ENCODE data around the gene RPH3AL. TPM values are rescaled to one million over a fixed set of nuclear protein-coding genes. Genes with fewer than 3 reads are reported as not detected.
A peak's percentile ranks its signal among the peaks of the same experiment; 100 is the strongest.
"Not testable (repeated sequence)": the region's sequence is repeated elsewhere in the genome, so short reads cannot be mapped to it uniquely, and the experiment has no call there.

The RPH3AL gene
- total RNA-seq, 1 experiment from 2014 or later: 2.8 TPM

- Histone ChIP-seq H3K4me3 (ENCODE audit: insufficient read depth, low read depth, low read length) (no peak overlapping the region), H3K27me3 (ENCODE audit: control insufficient read depth, insufficient read depth, low read length) (no peaks in the 10 kb centered on the region), H3K36me3 (replicated peaks; ENCODE audit: control insufficient read depth, insufficient read depth, low read length) (no peaks in the 10 kb centered on the region)
- no peak for DNase-seq
These were observed 132.9 kb downstream of the RPH3AL start for GRCh38 chr17:219696-220095.

- Histone ChIP-seq H3K4me3 (ENCODE audit: insufficient read depth, low read depth, low read length) (no peak overlapping the region), H3K36me3 (replicated peaks; ENCODE audit: control insufficient read depth, insufficient read depth, low read length) (no peaks in the 10 kb centered on the region), H3K27me3 (ENCODE audit: control insufficient read depth, insufficient read depth, low read length) (no peaks in the 10 kb centered on the region)
- no peak for DNase-seq
These were observed 134.0 kb downstream of the RPH3AL start for GRCh38 chr17:218432-219110.

GRCh38 chr17:216625-217024 lies 136.0 kb downstream of the RPH3AL start:
- no peaks in the 10 kb centered on the region for H3K36me3 ChIP-seq (replicated peaks; ENCODE audit: control insufficient read depth, insufficient read depth, low read length)
- H3K4me3 ChIP-seq (ENCODE audit: insufficient read depth, low read depth, low read length): no peak overlapping the region
- no peaks in the 10 kb centered on the region for H3K27me3 ChIP-seq (ENCODE audit: control insufficient read depth, insufficient read depth, low read length)
- no peak for DNase-seq

GRCh38 chr17:215563-216478 lies 136.8 kb downstream of the RPH3AL start:
- not testable (repeated sequence) for H3K27me3 ChIP-seq (ENCODE audit: control insufficient read depth, insufficient read depth, low read length); H3K36me3 ChIP-seq (replicated peaks; ENCODE audit: control insufficient read depth, insufficient read depth, low read length)
- peak overlapping the region; percentile 17; the same call in 1 of the 2 replicates for H3K4me3 ChIP-seq (ENCODE audit: insufficient read depth, low read depth, low read length)
- DNase-seq: peak; percentile 83

GRCh38 chr17:214881-215331 lies 137.7 kb downstream of the RPH3AL start:
- Histone ChIP-seq H3K36me3 (replicated peaks; ENCODE audit: control insufficient read depth, insufficient read depth, low read length) (no peaks in the 10 kb centered on the region), H3K4me3 (ENCODE audit: insufficient read depth, low read depth, low read length) (no peak overlapping the region), H3K27me3 (ENCODE audit: control insufficient read depth, insufficient read depth, low read length) (no peaks in the 10 kb centered on the region)
- no peak for DNase-seq

GRCh38 chr17:213286-214105 lies 139.1 kb downstream of the RPH3AL start:
- no peak for DNase-seq
- H3K4me3 ChIP-seq (ENCODE audit: insufficient read depth, low read depth, low read length): no peak overlapping the region
- H3K27me3 ChIP-seq (ENCODE audit: control insufficient read depth, insufficient read depth, low read length): no peaks in the 10 kb centered on the region
- no peaks in the 10 kb centered on the region for H3K36me3 ChIP-seq (replicated peaks; ENCODE audit: control insufficient read depth, insufficient read depth, low read length)

GRCh38 chr17:210402-210801 lies 142.2 kb downstream of the RPH3AL start:
- Histone ChIP-seq H3K27me3 (ENCODE audit: control insufficient read depth, insufficient read depth, low read length) (no peaks in the 10 kb centered on the region), H3K36me3 (replicated peaks; ENCODE audit: control insufficient read depth, insufficient read depth, low read length) (no peaks in the 10 kb centered on the region)

GRCh38 chr17:208429-208828 lies 144.2 kb downstream of the RPH3AL start:
- Histone ChIP-seq H3K27me3 (ENCODE audit: control insufficient read depth, insufficient read depth, low read length) (no peaks in the 10 kb centered on the region), H3K4me3 (ENCODE audit: insufficient read depth, low read depth, low read length) (no peak overlapping the region), H3K36me3 (replicated peaks; ENCODE audit: control insufficient read depth, insufficient read depth, low read length) (no peaks in the 10 kb centered on the region)
- DNase-seq: no peak

More at GRCh38 chr17:210402-210801, 142.2 kb downstream of the RPH3AL start:
- no peak for DNase-seq
- H3K4me3 ChIP-seq (ENCODE audit: insufficient read depth, low read depth, low read length): no peak overlapping the region

GRCh38 chr17:207775-208174 lies 144.8 kb downstream of the RPH3AL start:
- H3K4me3 ChIP-seq (ENCODE audit: insufficient read depth, low read depth, low read length): no peak overlapping the region
- DNase-seq: no peak
- H3K36me3 ChIP-seq (replicated peaks; ENCODE audit: control insufficient read depth, insufficient read depth, low read length): no peaks in the 10 kb centered on the region
- no peaks in the 10 kb centered on the region for H3K27me3 ChIP-seq (ENCODE audit: control insufficient read depth, insufficient read depth, low read length)

GRCh38 chr17:206941-207560 lies 145.6 kb downstream of the RPH3AL start:
- Histone ChIP-seq H3K4me3 (ENCODE audit: insufficient read depth, low read depth, low read length) (no peak overlapping the region), H3K27me3 (ENCODE audit: control insufficient read depth, insufficient read depth, low read length) (no peaks in the 10 kb centered on the region), H3K36me3 (replicated peaks; ENCODE audit: control insufficient read depth, insufficient read depth, low read length) (no peaks in the 10 kb centered on the region)
- peak; percentile 76 for DNase-seq

GRCh38 chr17:206484-206883 lies 146.1 kb downstream of the RPH3AL start:
- not testable (repeated sequence) for DNase-seq; H3K4me3 ChIP-seq (ENCODE audit: insufficient read depth, low read depth, low read length); H3K27me3 ChIP-seq (ENCODE audit: control insufficient read depth, insufficient read depth, low read length); H3K36me3 ChIP-seq (replicated peaks; ENCODE audit: control insufficient read depth, insufficient read depth, low read length)

- Histone ChIP-seq H3K27me3 (ENCODE audit: control insufficient read depth, insufficient read depth, low read length) (no peaks in the 10 kb centered on the region), H3K36me3 (replicated peaks; ENCODE audit: control insufficient read depth, insufficient read depth, low read length) (no peaks in the 10 kb centered on the region), H3K4me3 (ENCODE audit: insufficient read depth, low read depth, low read length) (no peak overlapping the region)
- DNase-seq: no peak
These were observed 146.8 kb downstream of the RPH3AL start for GRCh38 chr17:205817-206216.

- Histone ChIP-seq H3K36me3 (replicated peaks; ENCODE audit: control insufficient read depth, insufficient read depth, low read length) (no peaks in the 10 kb centered on the region), H3K27me3 (ENCODE audit: control insufficient read depth, insufficient read depth, low read length) (no peaks in the 10 kb centered on the region), H3K4me3 (ENCODE audit: insufficient read depth, low read depth, low read length) (no peak overlapping the region)
- DNase-seq: no peak
These were observed 147.4 kb downstream of the RPH3AL start for GRCh38 chr17:205148-205669.

All from H7 (cell line).